K562 (cell line): Measurements from ENCODE around the gene ACER1. TPM values are rescaled to one million over a fixed set of nuclear protein-coding genes. Genes with fewer than 3 reads are reported as not detected.
A peak's percentile ranks its signal among the peaks of the same experiment; 100 is the strongest.

Experiments used
- ATAC-seq: fragments of 200-7000 bp; cut with Tn5 transposase; 3 replicates; pipeline ENCODE4 v1.9.1; 2020; ENCODE audit warnings: moderate library complexity
- BruUV-seq: library from RNA; stranded (reverse); fragments of 400-500 nt; replicated peaks from 2 replicates; lab custom pipeline; 2021; lab: Mats Ljungman, UMichigan
- CTCF ChIA-PET: fragments of 300-600 bp; formaldehyde crosslinking; extraction: SDS; loops from one replicate; lab custom pipeline; 2021; ENCODE audit warnings: low intra/inter-chr PET ratio; lab: Yijun Ruan, JAX
- POLR2A ChIA-PET: fragments of 300-600, 350-650 bp; sonication (Branson Sonifier 250); formaldehyde crosslinking; extraction: SDS; loops from one replicate; lab custom pipeline; 2021; ENCODE audit warnings: antibody characterized with exemption, inconsistent platforms; lab: Yijun Ruan, JAX
- DNase-seq, 4 experiments: peaks; one replicate each; pipeline versions ENCODE4 v3.0.0 to v3.0.0-alpha.2; 2011 to 2018; ENCODE audit warnings: low spot score in 3 of 4, mixed read lengths in 3 of 4; ENCODE audit errors: extremely low read depth in 1 of 4
- FAIRE-seq: peaks from 2 replicates; lab custom pipeline; 2011; peaks lifted over from hg19 to GRCh38; lab: Jason Lieb, UNC
- H2AFZ ChIP-seq: 2 replicates; pipeline ENCODE4 v1.6.0; 2011; ENCODE audit warnings: low read depth, low read length, control low read depth, inconsistent platforms
- H3K27ac ChIP-seq: fragments of 200-600 bp; 3 replicates; pipeline ENCODE4 v1.8.0; 2011; ENCODE audit warnings: low read depth, mild to moderate bottlenecking, control low read depth, inconsistent platforms, low read length, moderate library complexity, mixed read lengths; ENCODE audit errors: extremely low read depth
- H3K27me3 ChIP-seq, 2 experiments: fragments of 300-600 bp in 1 of 2; 2 replicates in 1 of 2; 3 replicates in 1 of 2; pipeline versions ENCODE4 v1.6.0 to v1.8.0; 2011; ENCODE audit warnings: inconsistent platforms in 2 of 2, low read length in 2 of 2, mild to moderate bottlenecking in 1 of 2, mixed read lengths in 1 of 2, moderate library complexity in 1 of 2; ENCODE audit not compliant: control insufficient read depth in 2 of 2, insufficient read depth in 2 of 2
- H3K36me3 ChIP-seq: fragments of 300-600 bp; 3 replicates; pipeline ENCODE4 v1.8.0; 2011; ENCODE audit warnings: mild to moderate bottlenecking, low read length, inconsistent platforms; ENCODE audit not compliant: control insufficient read depth, insufficient read depth
- H3K4me1 ChIP-seq, 2 experiments: fragments of 200-600 bp in 1 of 2; replicated peaks in 1 of 2; 2 replicates in 1 of 2; 3 replicates in 1 of 2; pipeline versions ENCODE4 v1.5.1 to v1.8.0; 2011; ENCODE audit warnings: inconsistent platforms in 2 of 2, low read length in 2 of 2, mild to moderate bottlenecking in 1 of 2, mixed read lengths in 1 of 2, moderate library complexity in 1 of 2; ENCODE audit not compliant: control insufficient read depth in 2 of 2, insufficient read depth in 2 of 2
- H3K4me2 ChIP-seq: 2 replicates; pipeline ENCODE4 v1.6.1; 2011; ENCODE audit warnings: low read length, control low read depth, inconsistent platforms, mixed read lengths; ENCODE audit not compliant: insufficient read depth
- H3K4me3 ChIP-seq: fragments of 200-600 bp; sonication (generic), shearing (Covaris generic); 2 replicates; pipeline ENCODE4 v1.5.1; 2016; ENCODE audit warnings: control low read depth, inconsistent platforms
- H3K79me2 ChIP-seq: fragments of 200-600 bp; 3 replicates; pipeline ENCODE4 v1.8.0; 2011; ENCODE audit warnings: low read length, inconsistent platforms; ENCODE audit not compliant: control insufficient read depth, insufficient read depth
- H3K9ac ChIP-seq, 2 experiments: 2 replicates each; pipeline versions ENCODE4 v1.6.0 to v1.6.1; 2011; ENCODE audit warnings: low read depth in 2 of 2, low read length in 2 of 2, control low read depth in 1 of 2, inconsistent platforms in 1 of 2, mild to moderate bottlenecking in 1 of 2, mixed read lengths in 1 of 2; ENCODE audit not compliant: insufficient read depth in 1 of 2
- H3K9me1 ChIP-seq: one replicate; pipeline ENCODE4 v1.6.0; 2011; ENCODE audit warnings: inconsistent platforms, mild to moderate bottlenecking, low read length, moderate library complexity; ENCODE audit not compliant: control insufficient read depth, insufficient read depth
- H3K9me3 ChIP-seq: replicated peaks from 2 replicates; pipeline ENCODE4 v1.5.1; 2011; ENCODE audit warnings: low read depth, low read length, inconsistent platforms; ENCODE audit not compliant: control insufficient read depth, insufficient read depth
- H4K20me1 ChIP-seq: replicated peaks from 2 replicates; pipeline ENCODE4 v1.6.1; 2011; ENCODE audit warnings: low read length, inconsistent platforms, mixed read lengths; ENCODE audit not compliant: control insufficient read depth, insufficient read depth
- CHCHD3 ChIP-seq: fragments of 250-450 bp; sonication (Bioruptor Pico); IDR thresholded peaks from 2 replicates; pipeline ENCODE4 v2.1.2; 2022; ENCODE audit warnings: mild to moderate bottlenecking
- DPF2 ChIP-seq: fragments of 450-650 bp; IDR thresholded peaks from 2 replicates; pipeline ENCODE4 v1.6.1; 2016
- FOXK1 ChIP-seq: sonication (generic); formaldehyde crosslinking; IDR thresholded peaks from 2 replicates; pipeline ENCODE4 v1.8.0; 2022; ENCODE audit warnings: missing genetic modification reagents, mild to moderate bottlenecking, borderline replicate concordance
- POLR2H ChIP-seq: IDR thresholded peaks from 2 replicates; pipeline ENCODE4 v1.6.1; 2016; ENCODE audit warnings: missing genetic modification characterization, low read depth, mild to moderate bottlenecking, control low read depth, missing compliant biosample characterization, moderate library complexity
- SMAD3 ChIP-seq: fragments of 450-650 bp; formaldehyde crosslinking; conservative IDR thresholded peaks from 2 replicates; pipeline ENCODE4 v1.4.0; 2020; ENCODE audit warnings: mild to moderate bottlenecking
- ZNF79 ChIP-seq: fragments of 250-450 bp; sonication (Bioruptor Pico); IDR thresholded peaks from 2 replicates; pipeline ENCODE4 v1.4.0; 2020; ENCODE audit warnings: low read depth, mild to moderate bottlenecking, moderate library complexity
- WGBS: fragments of 100-300 bp; shearing (Covaris generic); methylation state at CpG from one replicate; pipeline ENCODE4 v1.1.6; 2016; ENCODE audit warnings: low coverage, mixed read lengths; ENCODE audit not compliant: insufficient coverage; ENCODE audit errors: missing lambda C conversion rate; 5-methylcytosine and 5-hydroxymethylcytosine counted together
- in situ Hi-C: fragments of 300-500 bp; cut with MboI; formaldehyde crosslinking; loops from 4 replicates; pipeline ENCODE4 v1.15.0; 2018; ENCODE audit warnings: inconsistent platforms, mixed read lengths
- intact Hi-C: fragments of 100-400 bp; cut with micrococcal nuclease; formaldehyde crosslinking; loops from 2 replicates; pipeline ENCODE4 v1.14.2; 2022
- polyA plus RNA-seq, 8 experiments: library from polyadenylated mRNA; depleted of rRNA in 4 of 8; stranded (reverse) in 5 of 8; unstranded in 3 of 8; fragments of >200 nt; fragmentation: Nextera tagmentation in 2 of 8; fragmentation: Illumina TruSeq in 1 of 8; extraction: Ambion mirVana in 2 of 8; extraction: Trizol in 1 of 8; gene quantifications; 2 replicates each; pipeline versions ENCODE4 v1.2.1 to v1.2.3, GENCODE V29; 2011 to 2014; ENCODE audit warnings: inconsistent platforms in 1 of 8, missing spikeins in 1 of 8
- total RNA-seq, 7 experiments: library from RNA; depleted of rRNA in 6 of 7; stranded (reverse); fragments of >200 nt in 6 of 7; fragmentation: Illumina TruSeq in 2 of 7; extraction: Trizol in 2 of 7; gene quantifications; 2 replicates each; pipeline versions ENCODE4 v1.2.1 to v1.2.3, GENCODE V29; 2011 to 2021; ENCODE audit warnings: low replicate concordance in 1 of 7
- TF ChIP-seq, protein P1 (sequence below): fragments of 250-450 bp; sonication (Bioruptor Pico); IDR thresholded peaks from 2 replicates; pipeline ENCODE4 v1.9.0; 2021; ENCODE audit warnings: mild to moderate bottlenecking, inconsistent platforms

Gene ACER1
- total and polyA plus RNA-seq, 9 of the 15 experiments (the other 6 are each of a cell fraction or from before 2014, with no cell fraction given) = not detected

DNA sequence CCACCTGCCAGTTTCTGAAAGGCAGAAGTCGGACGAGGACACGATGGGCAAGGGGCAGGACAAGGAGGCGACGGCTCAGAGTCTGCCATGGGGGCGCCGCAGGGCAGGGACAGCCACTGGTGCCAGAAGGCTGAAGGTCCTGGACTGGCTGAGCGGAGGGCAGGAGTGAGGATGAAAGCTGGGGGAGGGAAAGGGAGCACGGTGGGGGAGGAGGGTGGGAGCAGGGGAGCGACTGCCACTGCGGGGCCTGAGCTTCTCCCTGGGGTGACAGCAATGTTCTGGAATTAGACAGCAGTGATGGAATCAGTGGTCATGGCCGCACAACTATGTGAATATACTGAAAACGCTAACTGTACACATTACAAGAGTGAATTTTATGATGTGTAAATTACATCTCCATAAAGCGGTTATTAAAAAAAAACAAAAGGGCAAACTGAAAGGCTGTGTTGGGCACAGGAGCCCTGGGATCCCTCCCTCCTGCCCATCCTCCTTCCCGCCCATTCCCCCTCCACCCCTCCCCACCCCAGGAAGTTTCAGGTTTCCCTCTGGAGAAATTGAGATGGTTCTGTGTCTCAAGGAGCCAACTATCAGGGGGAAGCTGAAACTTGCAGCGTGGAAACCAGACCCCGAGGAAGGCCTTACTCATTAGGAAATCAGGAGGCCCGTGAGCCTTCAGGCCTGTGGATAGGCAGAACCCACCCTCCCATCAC is 69.5 kb downstream of the ACER1 start:
- peak overlapping the region in 1 of 2 experiments; percentile 79; a peak in 1 of 4 replicates for H3K9ac ChIP-seq
- no peaks in the 10 kb centered on the region for H3K9me1 ChIP-seq
- no peaks in the 10 kb centered on the region for H4K20me1 ChIP-seq
- H3K36me3 ChIP-seq = peaks cover 81% of the 10 kb centered on the region
- BruUV-seq = no TSS peak
- CTCF ChIA-PET = no interaction called here
- no peaks in the 10 kb centered on the region for H3K27me3 ChIP-seq
- intact Hi-C loops = no loop called here
- no peaks in the 10 kb centered on the region for H3K9me3 ChIP-seq
- DNase-seq = no peak
- no peak overlapping the region for H2AFZ ChIP-seq
- no peak for TF ChIP-seq CHCHD3 (CRISPR knock-in tag)
- TF ChIP-seq, protein P1, sequence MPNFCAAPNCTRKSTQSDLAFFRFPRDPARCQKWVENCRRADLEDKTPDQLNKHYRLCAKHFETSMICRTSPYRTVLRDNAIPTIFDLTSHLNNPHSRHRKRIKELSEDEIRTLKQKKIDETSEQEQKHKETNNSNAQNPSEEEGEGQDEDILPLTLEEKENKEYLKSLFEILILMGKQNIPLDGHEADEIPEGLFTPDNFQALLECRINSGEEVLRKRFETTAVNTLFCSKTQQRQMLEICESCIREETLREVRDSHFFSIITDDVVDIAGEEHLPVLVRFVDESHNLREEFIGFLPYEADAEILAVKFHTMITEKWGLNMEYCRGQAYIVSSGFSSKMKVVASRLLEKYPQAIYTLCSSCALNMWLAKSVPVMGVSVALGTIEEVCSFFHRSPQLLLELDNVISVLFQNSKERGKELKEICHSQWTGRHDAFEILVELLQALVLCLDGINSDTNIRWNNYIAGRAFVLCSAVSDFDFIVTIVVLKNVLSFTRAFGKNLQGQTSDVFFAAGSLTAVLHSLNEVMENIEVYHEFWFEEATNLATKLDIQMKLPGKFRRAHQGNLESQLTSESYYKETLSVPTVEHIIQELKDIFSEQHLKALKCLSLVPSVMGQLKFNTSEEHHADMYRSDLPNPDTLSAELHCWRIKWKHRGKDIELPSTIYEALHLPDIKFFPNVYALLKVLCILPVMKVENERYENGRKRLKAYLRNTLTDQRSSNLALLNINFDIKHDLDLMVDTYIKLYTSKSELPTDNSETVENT (CRISPR knock-in tag) = no peak
- no peak for TF ChIP-seq POLR2H (tag)
- no peak for TF ChIP-seq FOXK1 (CRISPR knock-in tag)
- no peak for TF ChIP-seq ZNF79 (CRISPR knock-in tag)
- no peak for TF ChIP-seq DPF2
- TF ChIP-seq SMAD3 (CRISPR knock-in tag) = no peak
- peaks cover 70% of the 10 kb centered on the region for H3K79me2 ChIP-seq
- ATAC-seq = no peak
- no peak for FAIRE-seq
- no peak overlapping the region for H3K4me3 ChIP-seq
- in situ Hi-C loops = no loop called here
- no peak overlapping the region for H3K4me2 ChIP-seq
- peaks cover 0 to 20% of the 10 kb centered on the region in 2 experiments; a peak in 2 of 5 replicates for H3K4me1 ChIP-seq
- POLR2A ChIA-PET = interaction anchor here (0.7 kb wide), 1 partner anchor 589 kb away, joined by 3 read pairs; no protein-coding TSS in a partner anchor
- 94% methylated on average over 12 of the region's 18 CpGs for WGBS
- H3K27ac ChIP-seq = no peak overlapping the region
